WTC11 (cell line): ENCODE results near the gene KRT76.

Experiments
- FOXP1 ChIP-seq: sonication (generic); formaldehyde crosslinking; IDR thresholded peaks from 2 replicates; pipeline ENCODE4 v1.8.0; 2022; ENCODE audit warnings: missing genetic modification reagents, mild to moderate bottlenecking, moderate library complexity, borderline replicate concordance
- GABPB1 ChIP-seq: sonication (generic); formaldehyde crosslinking; IDR thresholded peaks from 2 replicates; pipeline ENCODE4 v1.8.1; 2023; ENCODE audit warnings: mild to moderate bottlenecking, missing genetic modification reagents
- TCF7 ChIP-seq: sonication (generic); formaldehyde crosslinking; IDR thresholded peaks from 2 replicates; pipeline ENCODE4 v1.8.0; 2022; ENCODE audit warnings: mild to moderate bottlenecking, low read depth, missing genetic modification reagents, moderate library complexity
- TEAD1 ChIP-seq: sonication (generic); formaldehyde crosslinking; IDR thresholded peaks from 2 replicates; pipeline ENCODE4 v1.8.0; 2022; ENCODE audit warnings: mild to moderate bottlenecking, missing genetic modification reagents
- TF ChIP-seq, protein P1 (sequence below): fragments of 200-600 bp; IDR thresholded peaks from 2 replicates; pipeline ENCODE4 v1.8.0; 2022; ENCODE audit warnings: antibody characterized with exemption

DNA sequence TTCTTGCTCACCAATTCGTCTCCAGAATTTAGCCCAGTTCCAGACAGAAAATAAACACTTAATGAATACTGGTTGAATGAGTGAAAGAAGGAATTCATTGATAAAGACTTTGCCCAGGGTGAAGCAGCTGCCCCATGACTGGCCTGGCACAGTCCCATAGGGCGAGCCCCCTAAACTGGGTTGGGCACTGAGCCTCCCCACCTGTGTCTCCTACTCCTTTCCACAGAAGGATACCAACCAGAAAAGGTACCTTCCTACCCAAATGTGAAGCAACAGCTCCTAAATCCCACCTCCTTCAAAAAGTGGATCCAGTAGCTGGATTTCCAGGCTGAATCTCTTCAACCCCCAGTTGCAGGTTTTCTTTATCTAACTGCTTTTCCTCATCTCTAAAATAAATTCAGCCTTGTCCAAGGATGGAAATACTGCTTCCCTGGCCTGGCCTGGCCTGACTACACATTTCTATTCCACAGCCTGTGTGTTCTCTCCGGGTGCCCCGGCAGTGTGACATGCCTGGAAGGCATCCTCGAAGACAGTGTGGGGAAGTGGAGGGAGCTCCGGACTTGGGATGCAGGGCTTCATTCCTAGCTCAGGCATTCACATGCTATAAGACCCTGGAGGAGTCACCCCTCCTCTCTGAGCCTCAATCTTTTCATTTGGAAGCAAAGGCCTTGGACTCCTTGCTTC is 11.2 kb upstream of the KRT76 start:
- TF ChIP-seq, protein P1, sequence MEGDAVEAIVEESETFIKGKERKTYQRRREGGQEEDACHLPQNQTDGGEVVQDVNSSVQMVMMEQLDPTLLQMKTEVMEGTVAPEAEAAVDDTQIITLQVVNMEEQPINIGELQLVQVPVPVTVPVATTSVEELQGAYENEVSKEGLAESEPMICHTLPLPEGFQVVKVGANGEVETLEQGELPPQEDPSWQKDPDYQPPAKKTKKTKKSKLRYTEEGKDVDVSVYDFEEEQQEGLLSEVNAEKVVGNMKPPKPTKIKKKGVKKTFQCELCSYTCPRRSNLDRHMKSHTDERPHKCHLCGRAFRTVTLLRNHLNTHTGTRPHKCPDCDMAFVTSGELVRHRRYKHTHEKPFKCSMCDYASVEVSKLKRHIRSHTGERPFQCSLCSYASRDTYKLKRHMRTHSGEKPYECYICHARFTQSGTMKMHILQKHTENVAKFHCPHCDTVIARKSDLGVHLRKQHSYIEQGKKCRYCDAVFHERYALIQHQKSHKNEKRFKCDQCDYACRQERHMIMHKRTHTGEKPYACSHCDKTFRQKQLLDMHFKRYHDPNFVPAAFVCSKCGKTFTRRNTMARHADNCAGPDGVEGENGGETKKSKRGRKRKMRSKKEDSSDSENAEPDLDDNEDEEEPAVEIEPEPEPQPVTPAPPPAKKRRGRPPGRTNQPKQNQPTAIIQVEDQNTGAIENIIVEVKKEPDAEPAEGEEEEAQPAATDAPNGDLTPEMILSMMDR: no peak
- TF ChIP-seq TCF7 (no peak), GABPB1 (CRISPR knock-in tag) (no peak), TEAD1 (no peak), FOXP1 (CRISPR knock-in tag) (no peak)
